AG04449 (cell line): ENCODE measurements around the gene TSC22D4.

Source experiments
- CTCF ChIA-PET: fragments of 350-600 bp; formaldehyde crosslinking; extraction: SDS; loops from one replicate; lab custom pipeline; 2021; ENCODE audit warnings: antibody characterized with exemption; lab: Yijun Ruan, JAX
- POLR2A ChIA-PET: fragments of 400-600, 350-600 bp; formaldehyde crosslinking; extraction: SDS; loops from one replicate; lab custom pipeline; 2020; ENCODE audit warnings: antibody characterized with exemption, inconsistent platforms; lab: Yijun Ruan, JAX
- DNase-seq: peaks from one replicate; pipeline ENCODE4 v3.0.0-alpha.2; 2010; ENCODE audit warnings: low read depth, low spot score
- H3K4me3 ChIP-seq: 2 replicates; pipeline ENCODE4 v1.5.1; 2011; ENCODE audit warnings: low read depth, mild to moderate bottlenecking, control low read depth, low read length
- TF ChIP-seq, protein P1 (sequence below): IDR thresholded peaks from one replicate; pipeline ENCODE4 v1.5.1; 2011; ENCODE audit warnings: mild to moderate bottlenecking, moderate library complexity, low read length, control low read depth, inconsistent platforms; ENCODE audit not compliant: insufficient read depth; ENCODE audit errors: missing control alignments

TSC22D4 gene

DNA sequence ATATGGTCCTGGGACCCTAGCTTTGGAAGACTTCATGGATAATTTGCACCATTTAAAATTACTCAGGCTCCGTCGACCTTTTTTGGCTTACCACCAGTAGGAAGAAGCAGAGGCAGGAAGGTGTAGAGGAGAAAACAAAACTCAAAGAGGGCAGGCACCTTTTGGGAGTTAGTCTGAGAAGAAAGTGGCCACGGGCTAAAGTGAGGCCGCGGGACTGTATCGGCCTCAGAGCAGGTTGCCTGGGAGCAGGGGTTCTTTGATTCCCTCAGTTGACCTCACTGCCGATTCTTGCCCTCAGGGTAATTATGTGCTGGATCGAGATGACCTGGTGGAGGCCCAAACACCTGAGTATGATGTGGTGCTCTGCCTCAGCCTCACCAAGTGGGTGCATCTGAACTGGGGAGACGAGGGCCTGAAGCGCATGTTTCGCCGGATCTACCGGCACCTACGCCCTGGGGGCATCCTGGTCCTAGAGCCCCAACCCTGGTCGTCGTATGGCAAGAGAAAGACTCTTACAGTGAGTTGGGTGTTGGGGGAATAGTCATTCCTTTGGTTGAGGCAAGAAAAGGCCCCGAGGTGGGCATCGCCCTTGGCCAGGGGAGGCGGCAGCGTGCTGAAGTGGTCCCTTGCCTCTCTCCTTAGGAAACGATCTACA is 46.3 kb downstream of the TSC22D4 start:
- no peak for DNase-seq
- ChIA-PET POLR2A (no interaction called here), CTCF (interaction anchor here (1.7 kb wide), 1 partner anchor 37 kb away, joined by 4 read pairs; no protein-coding TSS in a partner anchor)
- TF ChIP-seq, protein P1, sequence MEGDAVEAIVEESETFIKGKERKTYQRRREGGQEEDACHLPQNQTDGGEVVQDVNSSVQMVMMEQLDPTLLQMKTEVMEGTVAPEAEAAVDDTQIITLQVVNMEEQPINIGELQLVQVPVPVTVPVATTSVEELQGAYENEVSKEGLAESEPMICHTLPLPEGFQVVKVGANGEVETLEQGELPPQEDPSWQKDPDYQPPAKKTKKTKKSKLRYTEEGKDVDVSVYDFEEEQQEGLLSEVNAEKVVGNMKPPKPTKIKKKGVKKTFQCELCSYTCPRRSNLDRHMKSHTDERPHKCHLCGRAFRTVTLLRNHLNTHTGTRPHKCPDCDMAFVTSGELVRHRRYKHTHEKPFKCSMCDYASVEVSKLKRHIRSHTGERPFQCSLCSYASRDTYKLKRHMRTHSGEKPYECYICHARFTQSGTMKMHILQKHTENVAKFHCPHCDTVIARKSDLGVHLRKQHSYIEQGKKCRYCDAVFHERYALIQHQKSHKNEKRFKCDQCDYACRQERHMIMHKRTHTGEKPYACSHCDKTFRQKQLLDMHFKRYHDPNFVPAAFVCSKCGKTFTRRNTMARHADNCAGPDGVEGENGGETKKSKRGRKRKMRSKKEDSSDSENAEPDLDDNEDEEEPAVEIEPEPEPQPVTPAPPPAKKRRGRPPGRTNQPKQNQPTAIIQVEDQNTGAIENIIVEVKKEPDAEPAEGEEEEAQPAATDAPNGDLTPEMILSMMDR = no peak
- H3K4me3 ChIP-seq = no peak overlapping the region

DNA sequence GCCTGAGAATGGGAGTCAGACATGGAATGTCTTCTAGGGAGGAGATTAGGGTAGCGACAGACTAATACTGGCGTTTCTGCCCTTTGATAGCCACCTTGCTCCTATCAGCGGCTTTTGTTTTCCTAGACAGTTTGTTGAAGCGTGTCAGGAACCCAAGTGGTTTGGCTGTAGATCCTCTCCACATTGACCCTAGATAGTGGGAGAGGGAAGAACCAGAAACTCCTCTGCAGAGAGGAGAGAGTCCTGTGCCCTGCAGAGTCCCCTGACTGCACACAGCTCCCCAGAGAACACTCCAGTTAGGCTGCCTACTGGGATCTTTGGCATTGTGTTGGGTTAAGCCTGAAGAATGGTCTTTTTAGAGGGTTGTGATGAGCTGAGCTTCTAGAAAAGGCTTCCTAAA is 47.0 kb downstream of the TSC22D4 start:
- ChIA-PET CTCF (interaction anchor here (1.5 to 1.7 kb wide), 2 partner anchors 37 to 38 kb away, joined by 4 to 6 read pairs; no protein-coding TSS in a partner anchor), POLR2A (no interaction called here)
- no peak for DNase-seq
- TF ChIP-seq, protein P1 = no peak
- H3K4me3 ChIP-seq = peak overlapping the region; percentile 6; the same call in 1 of the 2 replicates

DNA sequence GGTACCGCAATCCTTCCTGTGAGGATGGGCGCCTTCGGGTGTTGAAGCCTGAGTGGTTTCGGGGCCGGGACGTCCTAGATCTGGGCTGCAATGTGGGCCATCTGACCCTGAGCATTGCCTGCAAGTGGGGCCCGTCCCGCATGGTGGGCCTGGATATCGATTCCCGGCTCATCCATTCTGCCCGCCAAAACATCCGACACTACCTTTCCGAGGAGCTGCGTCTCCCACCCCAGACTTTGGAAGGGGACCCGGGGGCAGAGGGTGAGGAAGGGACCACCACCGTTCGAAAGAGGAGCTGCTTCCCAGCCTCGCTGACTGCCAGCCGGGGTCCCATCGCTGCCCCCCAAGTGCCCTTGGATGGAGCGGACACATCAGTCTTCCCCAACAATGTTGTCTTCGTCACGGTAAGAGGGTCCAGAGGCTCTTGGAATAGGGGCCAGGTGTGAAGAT is 47.7 kb downstream of the TSC22D4 start:
- H3K4me3 ChIP-seq = peak overlapping the region; percentile 92
- CTCF ChIA-PET = interaction anchor here (1.5 kb wide), 1 partner anchor 38 kb away, joined by 6 read pairs; no protein-coding TSS in a partner anchor
- TF ChIP-seq, protein P1 = no peak
- POLR2A ChIA-PET = no interaction called here
- no peak for DNase-seq

DNA sequence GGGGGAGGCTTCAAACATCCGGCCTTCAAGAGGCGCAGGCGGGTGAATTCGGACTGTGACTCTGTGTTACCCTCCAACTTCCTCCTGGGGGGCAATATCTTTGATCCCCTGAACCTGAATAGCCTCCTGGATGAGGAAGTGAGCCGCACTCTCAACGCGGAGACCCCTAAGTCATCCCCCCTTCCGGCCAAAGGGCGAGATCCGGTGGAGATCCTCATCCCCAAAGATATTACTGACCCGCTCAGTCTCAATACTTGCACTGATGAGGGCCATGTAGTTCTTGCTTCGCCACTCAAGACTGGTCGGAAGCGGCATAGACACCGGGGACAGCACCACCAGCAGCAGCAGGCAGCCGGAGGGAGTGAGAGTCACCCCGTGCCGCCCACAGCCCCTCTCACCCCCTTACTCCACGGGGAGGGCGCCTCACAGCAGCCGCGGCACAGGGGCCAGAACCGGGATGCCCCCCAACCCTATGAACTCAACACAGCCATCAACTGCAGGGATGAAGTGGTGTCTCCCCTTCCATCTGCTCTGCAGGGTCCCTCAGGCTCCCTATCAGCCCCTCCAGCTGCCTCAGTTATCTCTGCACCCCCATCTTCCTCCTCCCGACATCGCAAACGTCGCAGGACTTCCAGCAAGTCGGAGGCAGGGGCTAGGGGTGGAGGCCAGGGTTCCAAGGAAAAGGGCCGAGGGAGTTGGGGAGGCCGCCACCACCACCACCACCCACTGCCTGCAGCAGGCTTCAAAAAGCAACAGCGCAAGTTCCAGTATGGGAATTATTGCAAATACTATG is 48.3 kb downstream of the TSC22D4 start:
- CTCF ChIA-PET = interaction anchor here (0.9 to 1.5 kb wide), 2 partner anchors 39 to 156 kb away, joined by 3 to 6 read pairs; partner anchors contain the start of gene FBXO24
- DNase-seq = no peak
- TF ChIP-seq, protein P1 = no peak
- POLR2A ChIA-PET = interaction anchor here (0.6 to 2.9 kb wide), 4 partner anchors 14 to 280 kb away, joined by 3 to 19 read pairs (median 4); partner anchors contain the start of genes FBXO24 and LRCH4
- H3K4me3 ChIP-seq = peak overlapping the region; percentile 92

DNA sequence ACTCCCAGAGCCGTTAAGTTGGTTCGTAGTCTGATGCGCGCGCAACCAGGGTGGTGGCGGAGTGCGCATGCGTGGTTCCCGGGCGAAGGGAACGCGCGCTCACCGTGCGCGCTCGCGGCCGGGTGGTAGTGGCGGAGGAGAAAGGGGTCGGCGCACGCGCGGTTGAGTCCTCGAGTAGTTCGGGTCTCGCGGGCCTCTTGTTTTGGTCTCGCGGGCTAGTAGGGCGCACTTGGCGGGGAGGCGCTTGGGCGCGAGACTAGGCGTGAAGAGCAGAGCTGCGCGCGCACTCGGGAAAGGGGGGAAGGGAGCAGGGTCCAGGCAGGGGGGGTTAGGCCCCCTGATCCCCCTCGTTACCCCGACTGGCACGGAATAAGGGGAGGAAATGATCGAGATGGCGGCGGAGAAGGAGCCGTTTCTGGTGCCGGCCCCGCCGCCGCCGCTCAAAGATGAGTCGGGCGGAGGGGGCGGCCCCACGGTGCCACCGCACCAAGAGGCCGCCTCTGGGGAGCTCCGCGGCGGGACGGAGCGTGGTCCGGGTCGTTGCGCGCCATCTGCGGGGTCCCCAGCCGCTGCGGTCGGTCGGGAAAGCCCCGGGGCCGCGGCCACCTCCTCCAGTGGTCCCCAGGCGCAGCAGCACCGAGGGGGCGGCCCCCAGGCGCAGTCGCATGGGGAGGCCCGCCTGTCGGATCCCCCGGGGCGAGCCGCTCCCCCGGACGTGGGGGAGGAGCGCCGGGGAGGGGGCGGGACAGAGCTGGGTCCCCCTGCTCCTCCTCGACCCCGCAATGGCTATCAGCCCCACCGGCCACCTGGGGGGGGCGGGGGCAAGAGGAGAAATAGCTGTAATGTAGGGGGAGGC is 49.1 kb downstream of the TSC22D4 start, which contains the start of gene MEPCE:
Gene MEPCE, plus strand, starts transcription at position 195 of the 856 bp plus-strand sequence. Its CDS starts 188 bp downstream, at position 383.
- POLR2A ChIA-PET = interaction anchor here (0.5 to 2.9 kb wide), 15 partner anchors 10 to 906 kb away, joined by 3 to 19 read pairs (median 4); partner anchors contain the start of genes FBXO24, LRCH4 and MOSPD3
- DNase-seq = peak; percentile 69
- TF ChIP-seq, protein P1 = no peak
- peak within 1 kb of the TSS; percentile 92 for H3K4me3 ChIP-seq
- CTCF ChIA-PET = interaction anchor here (0.8 to 2.8 kb wide), 3 partner anchors 22 to 263 kb away, joined by 3 to 9 read pairs (median 3); partner anchors contain the start of gene FBXO24
